Body of pancreas (tissue), 4 donors: ENCODE results near the gene DDO.

Experiments used
- POLR2A ChIP-seq, 3 donors: fragments of 450-650 bp; IDR thresholded peaks; one replicate each; pipeline ENCODE4 v1.6.1; 2016; ENCODE audit warnings: antibody characterized with exemption in 3 of 3, mild to moderate bottlenecking in 2 of 3
- TF ChIP-seq, protein P1 (sequence below), 7 experiments: fragments of 450-650 bp in 4 of 7; fragments of 200-600 bp in 3 of 7; sonication (generic) in 3 of 7; IDR thresholded peaks; one replicate each; pipeline ENCODE4 v1.5.1; 2016 to 2019; ENCODE audit warnings: antibody characterized with exemption in 7 of 7

DNA sequence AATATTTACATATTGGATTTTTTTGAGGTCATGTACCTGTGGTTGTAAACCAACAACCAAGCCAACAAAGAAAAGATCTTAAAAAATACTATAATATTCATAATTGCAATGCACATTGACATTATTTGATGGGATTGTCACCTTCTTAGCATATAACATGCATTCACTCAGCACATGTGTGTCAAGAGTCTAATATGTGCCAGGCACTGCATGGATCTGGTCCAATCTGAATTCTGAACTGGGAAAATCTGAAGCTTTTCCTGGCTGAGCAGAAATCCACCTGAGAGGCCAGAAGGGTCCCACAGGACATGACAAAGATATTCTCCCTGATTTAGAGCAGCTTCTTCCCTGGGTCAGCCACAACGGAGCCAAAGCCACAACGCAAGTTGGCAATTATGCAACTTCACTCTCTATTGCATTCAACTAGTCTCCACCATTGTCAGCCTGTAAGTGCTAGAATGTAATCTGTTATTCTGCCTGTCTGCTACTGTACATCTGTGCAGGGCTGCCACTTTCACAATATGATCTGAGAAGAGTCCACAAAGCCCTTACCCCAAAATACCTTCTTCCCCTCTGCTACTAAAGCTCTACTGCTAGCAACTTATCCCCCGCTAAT lies 17.0 kb upstream of the DDO start:
- TF ChIP-seq, protein P1, sequence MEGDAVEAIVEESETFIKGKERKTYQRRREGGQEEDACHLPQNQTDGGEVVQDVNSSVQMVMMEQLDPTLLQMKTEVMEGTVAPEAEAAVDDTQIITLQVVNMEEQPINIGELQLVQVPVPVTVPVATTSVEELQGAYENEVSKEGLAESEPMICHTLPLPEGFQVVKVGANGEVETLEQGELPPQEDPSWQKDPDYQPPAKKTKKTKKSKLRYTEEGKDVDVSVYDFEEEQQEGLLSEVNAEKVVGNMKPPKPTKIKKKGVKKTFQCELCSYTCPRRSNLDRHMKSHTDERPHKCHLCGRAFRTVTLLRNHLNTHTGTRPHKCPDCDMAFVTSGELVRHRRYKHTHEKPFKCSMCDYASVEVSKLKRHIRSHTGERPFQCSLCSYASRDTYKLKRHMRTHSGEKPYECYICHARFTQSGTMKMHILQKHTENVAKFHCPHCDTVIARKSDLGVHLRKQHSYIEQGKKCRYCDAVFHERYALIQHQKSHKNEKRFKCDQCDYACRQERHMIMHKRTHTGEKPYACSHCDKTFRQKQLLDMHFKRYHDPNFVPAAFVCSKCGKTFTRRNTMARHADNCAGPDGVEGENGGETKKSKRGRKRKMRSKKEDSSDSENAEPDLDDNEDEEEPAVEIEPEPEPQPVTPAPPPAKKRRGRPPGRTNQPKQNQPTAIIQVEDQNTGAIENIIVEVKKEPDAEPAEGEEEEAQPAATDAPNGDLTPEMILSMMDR (IDR thresholded peaks at IDR 0.05) = no peak
- no peak for TF ChIP-seq POLR2A (IDR thresholded peaks at IDR 0.05)
